ENCODE data around the gene HOXD4. TPM values are rescaled to one million over a fixed set of nuclear protein-coding genes. Genes with fewer than 3 reads are reported as not detected.

The HOXD4 gene
- total RNA-seq, 1 experiment from 2014 or later: 1.4 TPM

- POLR2A ChIA-PET: no interaction called here
- intact Hi-C loops (cut with micrococcal nuclease; ENCODE audit: unreplicated experiment) (loop anchor here (5.0 to 10.0 kb wide), 4 partner anchors 523 to 1033 kb away; no protein-coding TSS in a partner anchor), in situ Hi-C loops (cut with HindIII; ENCODE audit: low pct_unique_long_range_greater_than_20kb, low sequenced_read_pairs) (no loop called here)
- Histone ChIP-seq H3K9me3 (ENCODE audit: control insufficient read depth, insufficient read depth, low read depth, low read length) (no peaks in the 10 kb centered on the region), H3K4me3 (ENCODE audit: low read depth in 2 of 2, low read length in 2 of 2) (peak overlapping the region in 1 of 2 experiments; percentile 31; a peak in 1 of 4 replicates), H3K36me3 (ENCODE audit: control insufficient read depth, insufficient read depth, low read length) (no peaks in the 10 kb centered on the region), H3K27ac (ENCODE audit: low read length) (no peak overlapping the region), H3K4me1 (ENCODE audit: control insufficient read depth, insufficient read depth, low read length) (peaks cover 16% of the 10 kb centered on the region), H3K27me3 (ENCODE audit: control insufficient read depth, insufficient read depth, low read length) (no peaks in the 10 kb centered on the region)
- no peak for TF ChIP-seq REST (IDR thresholded peaks at IDR 0.05; ENCODE audit: insufficient read depth in 1 of 2, low read depth in 2 of 2, low read length in 1 of 2)
- no peak for TF ChIP-seq POLR2AphosphoS5 (IDR thresholded peaks at IDR 0.05; ENCODE audit: low read depth, low read length)
- TF ChIP-seq SIN3A (IDR thresholded peaks at IDR 0.05; ENCODE audit: borderline replicate concordance, insufficient read depth, low read depth, low read length): no peak
- no peak for TF ChIP-seq CTCF (IDR thresholded peaks at IDR 0.05)
- TF ChIP-seq TCF7L2 (IDR thresholded peaks at IDR 0.05; ENCODE audit: low read depth, low read length): no peak
- no peak for DNase-seq (ENCODE audit: low read depth, low spot score)
- CTCF ChIA-PET: no interaction called here
- BruUV-seq (replicated peaks): no TSS peak
- ATAC-seq: no peak
These were observed 21.6 kb upstream of the HOXD4 start for GRCh38 chr2:176129813-176130146.

- ATAC-seq (no peak), DNase-seq (ENCODE audit: low read depth, low spot score) (no peak)
- ChIA-PET CTCF (no interaction called here), POLR2A (no interaction called here)
- H3K4me3 ChIP-seq (ENCODE audit: low read depth in 2 of 2, low read length in 2 of 2): peak overlapping the region in 1 of 2 experiments; percentile 31; a peak in 1 of 4 replicates
- peaks cover 19% of the 10 kb centered on the region for H3K4me1 ChIP-seq (ENCODE audit: control insufficient read depth, insufficient read depth, low read length)
- in situ Hi-C loops (cut with HindIII; ENCODE audit: low pct_unique_long_range_greater_than_20kb, low sequenced_read_pairs): no loop called here
- intact Hi-C loops (cut with micrococcal nuclease; ENCODE audit: unreplicated experiment): no loop called here
- TF ChIP-seq CTCF (IDR thresholded peaks at IDR 0.05) (no peak), POLR2AphosphoS5 (IDR thresholded peaks at IDR 0.05; ENCODE audit: low read depth, low read length) (no peak), REST (IDR thresholded peaks at IDR 0.05; ENCODE audit: insufficient read depth in 1 of 2, low read depth in 2 of 2, low read length in 1 of 2) (no peak), SIN3A (IDR thresholded peaks at IDR 0.05; ENCODE audit: borderline replicate concordance, insufficient read depth, low read depth, low read length) (no peak), TCF7L2 (IDR thresholded peaks at IDR 0.05; ENCODE audit: low read depth, low read length) (no peak)
- H3K9me3 ChIP-seq (ENCODE audit: control insufficient read depth, insufficient read depth, low read depth, low read length): no peaks in the 10 kb centered on the region
- H3K27ac ChIP-seq (ENCODE audit: low read length): no peak overlapping the region
- no peaks in the 10 kb centered on the region for H3K36me3 ChIP-seq (ENCODE audit: control insufficient read depth, insufficient read depth, low read length)
- no TSS peak for BruUV-seq (replicated peaks)
- H3K27me3 ChIP-seq (ENCODE audit: control insufficient read depth, insufficient read depth, low read length): no peaks in the 10 kb centered on the region
These were observed 21.0 kb upstream of the HOXD4 start for GRCh38 chr2:176130147-176130956.
